ENCODE data around the gene RUFY4. TPM values are rescaled to one million over a fixed set of nuclear protein-coding genes. Genes with fewer than 3 reads are reported as not detected.

Gene RUFY4
- total and polyA plus RNA-seq, 10 donors, result 0.32 to 4.5 (median 2.6) TPM

DNA sequence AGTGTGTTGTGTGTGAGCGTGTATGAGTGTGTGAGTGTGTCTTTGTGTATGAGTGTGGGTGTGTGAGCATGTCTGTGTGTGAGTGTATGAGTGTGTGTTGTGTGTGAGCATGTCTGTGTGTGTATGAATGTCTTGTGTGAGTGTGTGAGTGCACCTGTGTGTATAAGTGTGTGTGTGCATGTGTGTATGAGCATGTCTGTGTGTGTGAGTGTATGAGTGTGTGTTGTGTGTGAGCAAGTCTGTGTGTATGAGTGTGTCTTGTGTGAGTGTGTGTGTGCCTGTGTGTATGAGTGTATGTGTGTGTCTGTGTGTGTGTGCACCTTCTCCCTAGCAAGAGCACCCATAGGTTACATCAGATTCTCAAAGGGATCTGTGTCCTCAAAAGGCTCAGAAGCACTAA is 37.8 kb upstream of the RUFY4 start:
- intact Hi-C loops (cut with DNase I; ENCODE audit: low total_unique reads), result loop anchor here (10.0 kb wide), 1 partner anchor 246 kb away; no protein-coding TSS in a partner anchor
- TF ChIP-seq POLR2AphosphoS5 (IDR thresholded peaks at IDR 0.05) (no peak), POLR2A (IDR thresholded peaks at IDR 0.05) (no peak), CTCF (IDR thresholded peaks at IDR 0.05 in 8 of 11, conservative IDR thresholded peaks at IDR 0.05 in 3 of 11) (no peak)
- WGBS, 5 donors, result 83 to 100% (median 93%) methylated on average over 1 of the region's 1 CpG
- Histone ChIP-seq H3K27ac (no peak overlapping the region), H3K9me3 (no peaks in the 10 kb centered on the region), H3K36me3 (no peaks in the 10 kb centered on the region), H3K4me1 (peaks cover 4 to 29% (median 15%) of the 10 kb centered on the region in 6 donors), H3K4me3 (no peak overlapping the region), H3K27me3 (replicated peaks in 1 of 7) (peaks cover 0 to 10% (median 0%) of the 10 kb centered on the region in 7 donors)
- DNase-seq, result no peak

- WGBS, 5 donors, result 79 to 96% (median 87%) methylated on average over 7 of the region's 7 CpGs
- intact Hi-C loops (cut with DNase I; ENCODE audit: low total_unique reads), result loop anchor here (10.0 kb wide), 1 partner anchor 247 kb away; no protein-coding TSS in a partner anchor
- Histone ChIP-seq H3K27me3 (replicated peaks in 1 of 7) (peaks cover 0 to 10% (median 0%) of the 10 kb centered on the region in 7 donors), H3K9me3 (no peaks in the 10 kb centered on the region), H3K4me3 (no peak overlapping the region), H3K36me3 (no peaks in the 10 kb centered on the region), H3K27ac (no peak overlapping the region), H3K4me1 (peaks cover 4 to 29% (median 15%) of the 10 kb centered on the region in 6 donors)
- no peak for DNase-seq
- TF ChIP-seq POLR2AphosphoS5 (IDR thresholded peaks at IDR 0.05) (no peak), CTCF (IDR thresholded peaks at IDR 0.05 in 8 of 11, conservative IDR thresholded peaks at IDR 0.05 in 3 of 11) (no peak), POLR2A (IDR thresholded peaks at IDR 0.05) (no peak)
Observed at GRCh38 chr2:218031771-218032257, 37.2 kb upstream of the RUFY4 start.

- 77 to 86% (median 83%) methylated on average over 10 to 12 of the region's 12 CpGs for WGBS, 5 donors
- intact Hi-C loops (cut with DNase I; ENCODE audit: low total_unique reads), result loop anchor here (10.0 kb wide), 1 partner anchor 248 kb away; no protein-coding TSS in a partner anchor
- Histone ChIP-seq H3K4me1 (peaks cover 4 to 29% (median 15%) of the 10 kb centered on the region in 6 donors), H3K9me3 (no peaks in the 10 kb centered on the region), H3K4me3 (no peak overlapping the region), H3K27ac (no peak overlapping the region), H3K36me3 (no peaks in the 10 kb centered on the region), H3K27me3 (replicated peaks in 1 of 7) (peaks cover 0 to 10% (median 0%) of the 10 kb centered on the region in 7 donors)
- no peak for DNase-seq
- TF ChIP-seq POLR2AphosphoS5 (IDR thresholded peaks at IDR 0.05) (no peak), CTCF (IDR thresholded peaks at IDR 0.05 in 8 of 11, conservative IDR thresholded peaks at IDR 0.05 in 3 of 11) (no peak), POLR2A (IDR thresholded peaks at IDR 0.05) (no peak)
Observed at GRCh38 chr2:218032336-218033171, 36.5 kb upstream of the RUFY4 start.

- intact Hi-C loops (cut with DNase I; ENCODE audit: low total_unique reads), result loop anchor here (10.0 kb wide), 1 partner anchor 248 kb away; no protein-coding TSS in a partner anchor
Observed at GRCh38 chr2:218033208-218033589, 35.9 kb upstream of the RUFY4 start.

More at GRCh38 chr2:218033208-218033589, 35.9 kb upstream of the RUFY4 start:
- no peaks in the 10 kb centered on the region for H3K9me3 ChIP-seq
- no peak for DNase-seq
- no peak overlapping the region for H3K27ac ChIP-seq
- H3K4me1 ChIP-seq, result peaks cover 4 to 29% (median 15%) of the 10 kb centered on the region in 6 donors
- H3K27me3 ChIP-seq (replicated peaks in 1 of 7), result peaks cover 0 to 10% (median 0%) of the 10 kb centered on the region in 7 donors
- no peak overlapping the region for H3K4me3 ChIP-seq
- no peaks in the 10 kb centered on the region for H3K36me3 ChIP-seq
- TF ChIP-seq CTCF (IDR thresholded peaks at IDR 0.05 in 8 of 11, conservative IDR thresholded peaks at IDR 0.05 in 3 of 11) (no peak), POLR2A (IDR thresholded peaks at IDR 0.05) (no peak), POLR2AphosphoS5 (IDR thresholded peaks at IDR 0.05) (no peak)
- 50 to 84% (median 68%) methylated on average over 1 of the region's 1 CpG for WGBS, 5 donors

All from spleen (tissue), 11 donors.